HS-27A (cell line): Measurements from ENCODE around the gene ITGA5.

Source experiments
- DNase-seq: peaks from one replicate; pipeline ENCODE4 v3.0.0-alpha.2; 2012; ENCODE audit warnings: low read depth, missing footprints

Gene ITGA5

DNA sequence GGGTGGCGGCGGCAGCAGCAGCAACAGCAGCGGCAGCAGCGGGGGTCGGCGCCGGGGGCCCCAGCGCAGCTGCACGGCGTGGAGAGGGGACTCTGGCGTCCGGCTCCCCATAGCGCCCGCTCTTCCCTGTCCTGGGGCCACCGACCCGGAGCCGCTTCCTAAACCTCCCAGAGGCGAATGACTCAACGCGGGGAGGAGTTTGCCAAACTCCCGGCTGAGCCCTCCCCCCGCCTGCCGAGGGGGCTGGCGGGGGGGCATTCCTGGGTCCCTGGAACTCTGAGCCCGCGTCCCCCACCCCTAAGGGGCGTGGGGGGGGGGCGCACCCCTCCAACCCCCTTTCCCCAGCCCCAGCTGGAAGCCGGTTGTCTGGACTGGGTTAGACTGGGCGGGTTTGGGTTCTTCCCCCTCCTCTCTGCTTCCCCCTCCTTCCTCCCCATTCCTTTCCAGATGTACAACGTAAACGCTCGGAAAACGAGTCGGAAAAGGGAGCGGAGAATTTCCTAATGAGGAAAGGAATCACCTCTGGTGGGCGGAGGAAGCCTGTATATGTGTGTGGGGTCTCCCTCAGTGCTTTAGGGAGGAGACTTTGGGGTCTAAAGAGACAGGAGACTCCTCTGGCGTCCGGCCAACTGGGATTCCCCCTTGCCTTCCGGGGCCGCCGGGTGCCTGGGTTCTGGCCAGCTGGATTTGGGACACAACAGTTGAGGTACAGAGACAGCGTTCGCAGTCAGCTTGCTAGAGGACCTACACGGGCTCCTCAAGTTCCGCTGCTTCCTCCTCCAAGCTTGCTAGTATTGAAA is at the start of gene ITGA5:
ITGA5 (minus strand) TSS at position 179 of the 800 bp plus-strand sequence; CDS start at position 111, 68 bp downstream.
- DNase-seq = no peak

DNA sequence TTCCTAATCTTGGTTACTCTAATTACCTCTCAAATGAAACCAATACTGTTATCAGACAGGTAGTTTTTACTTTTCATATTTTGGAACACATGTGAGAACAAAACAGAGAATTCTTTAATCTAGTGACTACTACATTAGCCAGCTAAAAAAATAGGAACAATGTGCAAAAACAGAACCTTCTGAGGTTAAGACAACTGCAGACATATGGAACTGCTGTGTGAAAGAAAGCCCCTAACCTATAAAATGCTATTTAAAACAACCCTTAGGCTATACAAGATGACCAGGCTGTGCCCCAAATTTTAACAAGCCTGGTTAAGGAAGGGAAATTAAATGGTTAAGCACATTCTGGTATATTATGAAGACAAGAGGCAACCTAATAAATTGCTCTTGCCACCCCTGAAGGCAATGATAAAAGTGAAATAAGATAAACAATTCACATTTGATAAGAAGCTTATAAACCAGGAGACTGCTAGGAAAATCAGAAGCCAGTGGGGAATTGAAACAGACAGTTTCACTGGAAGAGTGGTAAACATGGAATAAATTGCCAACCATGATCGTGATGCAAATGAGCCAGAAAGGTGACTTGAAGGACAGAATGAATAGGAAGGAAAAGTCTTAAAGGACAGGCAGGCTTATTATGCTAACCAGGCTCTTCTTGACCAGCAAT is 46.9 kb upstream of the ITGA5 start:
- DNase-seq = no peak

DNA sequence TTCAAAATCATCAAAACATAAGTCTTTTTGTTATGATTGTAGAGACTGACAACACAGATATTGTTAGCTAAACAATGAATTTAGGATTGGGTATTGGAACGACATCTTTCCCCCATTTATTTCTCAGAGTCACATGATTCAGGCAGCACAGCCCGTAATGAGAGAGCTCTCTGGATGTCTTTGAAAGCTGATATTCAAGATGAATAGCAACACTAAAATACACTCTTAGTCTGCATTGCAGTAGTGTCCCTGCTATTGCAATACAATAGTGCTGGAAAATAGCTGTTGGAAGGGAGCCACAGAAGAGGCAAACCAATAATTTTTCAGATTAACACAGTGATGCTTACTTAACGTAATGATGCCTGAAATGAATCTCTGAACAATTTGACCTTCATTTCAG is 44.4 kb upstream of the ITGA5 start:
- DNase-seq = no peak

DNA sequence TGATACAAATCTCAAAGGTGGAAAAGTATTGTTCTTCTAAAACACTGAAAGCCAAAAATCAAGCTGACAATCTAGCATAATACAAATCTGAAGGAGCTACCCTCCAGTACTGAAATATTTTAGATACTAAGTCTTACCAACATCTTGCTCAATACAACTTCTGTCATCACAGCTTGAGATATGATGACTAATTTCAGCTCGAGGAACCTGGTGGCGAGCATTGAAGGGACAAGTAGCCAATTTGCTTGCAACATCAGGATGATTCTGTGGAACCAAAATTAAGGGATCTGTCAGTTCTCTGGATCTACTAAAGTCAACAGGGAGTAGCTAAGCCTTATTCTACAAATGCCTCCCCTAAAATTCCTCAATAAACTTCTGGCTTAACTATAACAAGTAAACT is 44.0 kb upstream of the ITGA5 start:
- no peak for DNase-seq

DNA sequence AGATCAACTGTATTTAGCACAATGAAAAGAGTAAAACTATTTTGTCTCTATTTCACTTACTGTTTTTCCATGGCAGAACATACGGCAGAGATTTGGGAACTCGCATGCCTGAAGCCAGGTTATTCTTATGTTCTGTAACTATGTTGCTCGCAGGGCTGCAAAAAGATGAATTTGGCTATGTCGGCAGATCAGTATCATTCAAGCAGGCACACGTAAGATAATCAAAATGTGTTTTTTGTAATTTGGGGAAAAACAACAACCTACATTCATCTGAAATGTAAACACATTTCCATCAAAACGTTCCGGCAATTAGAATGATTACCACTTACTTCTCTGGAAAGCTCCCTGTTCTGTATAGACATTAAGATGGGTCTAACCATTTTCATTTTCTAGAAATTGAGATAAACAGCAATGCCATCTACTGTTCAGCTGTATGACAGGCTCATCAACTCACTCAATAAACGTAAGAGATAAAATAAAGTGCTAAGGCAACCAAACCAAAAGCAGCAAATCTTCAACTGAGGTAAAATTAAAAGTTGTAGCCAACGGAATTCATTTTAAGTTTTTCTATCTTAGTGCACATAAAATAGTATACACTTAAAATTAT is 41.4 kb upstream of the ITGA5 start:
- no peak for DNase-seq

DNA sequence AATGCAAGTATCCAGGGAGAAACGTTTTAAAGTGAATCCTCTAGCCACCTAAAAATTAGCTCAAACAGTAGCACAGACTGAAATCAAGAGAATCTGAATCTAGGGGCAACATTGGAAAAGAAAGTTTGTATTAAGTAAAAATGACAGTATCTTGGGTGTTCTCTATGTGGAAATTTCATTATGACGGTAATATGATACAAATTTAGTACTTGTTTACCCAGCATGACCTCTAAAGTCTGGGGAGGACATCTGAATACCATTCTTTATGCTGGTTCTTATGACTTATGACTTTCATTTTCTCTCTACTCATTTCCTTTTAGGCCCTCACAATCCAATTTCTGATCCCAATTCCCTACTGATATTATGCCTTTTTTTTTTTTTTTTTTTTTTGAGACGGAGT is 40.3 kb upstream of the ITGA5 start:
- DNase-seq = no peak

DNA sequence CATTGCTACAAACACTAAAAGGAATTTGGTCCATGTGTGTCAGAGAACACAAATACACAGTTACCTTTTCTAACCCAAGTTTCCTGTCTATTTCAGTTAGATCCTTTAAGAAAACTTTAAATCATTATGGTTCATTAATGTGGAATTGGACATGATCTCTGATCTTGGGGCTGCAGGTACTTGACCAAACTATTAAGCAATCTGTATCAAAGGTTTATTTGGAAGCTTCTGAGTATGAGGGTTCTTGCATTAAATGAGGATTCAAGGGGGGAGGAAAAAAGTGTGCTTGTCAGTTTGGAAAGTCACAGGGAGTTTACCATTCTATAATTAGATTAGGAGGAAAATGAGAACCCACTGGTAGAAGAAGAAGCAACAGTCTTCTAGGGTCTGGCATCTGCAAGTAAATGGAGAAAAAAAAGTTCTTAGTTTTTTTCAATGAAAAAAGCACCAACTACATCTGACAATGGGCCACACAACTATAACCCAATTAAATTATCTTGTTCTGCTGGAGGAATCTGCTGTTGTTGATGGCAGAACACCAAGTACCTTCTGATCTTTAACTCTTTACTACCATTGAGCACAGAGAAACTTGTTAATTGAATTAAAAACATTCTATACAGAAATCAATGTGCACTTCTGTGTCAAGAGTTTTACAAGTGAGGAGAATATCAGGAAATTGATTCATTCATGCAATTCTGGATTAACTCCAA is 36.8 kb upstream of the ITGA5 start:
- DNase-seq = no peak

DNA sequence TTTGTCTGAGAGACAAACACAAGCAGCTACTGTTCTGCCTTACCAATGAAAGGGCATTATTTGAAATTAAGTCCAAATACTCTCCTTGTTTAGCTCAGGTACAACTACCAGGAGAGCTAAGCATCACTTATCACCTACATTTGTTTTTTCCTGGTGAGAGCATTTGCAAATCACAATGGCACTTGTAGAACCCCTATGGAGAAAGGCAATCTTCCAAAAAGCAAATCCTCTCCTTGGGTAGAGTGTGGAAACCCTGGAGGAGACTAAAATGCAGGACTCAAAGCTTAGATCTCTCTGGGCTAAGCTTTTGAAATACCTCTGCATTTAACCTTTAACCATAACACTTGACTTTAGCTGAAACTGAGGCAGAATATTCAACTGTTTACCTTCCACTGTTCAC is 33.6 kb upstream of the ITGA5 start:
- no peak for DNase-seq

DNA sequence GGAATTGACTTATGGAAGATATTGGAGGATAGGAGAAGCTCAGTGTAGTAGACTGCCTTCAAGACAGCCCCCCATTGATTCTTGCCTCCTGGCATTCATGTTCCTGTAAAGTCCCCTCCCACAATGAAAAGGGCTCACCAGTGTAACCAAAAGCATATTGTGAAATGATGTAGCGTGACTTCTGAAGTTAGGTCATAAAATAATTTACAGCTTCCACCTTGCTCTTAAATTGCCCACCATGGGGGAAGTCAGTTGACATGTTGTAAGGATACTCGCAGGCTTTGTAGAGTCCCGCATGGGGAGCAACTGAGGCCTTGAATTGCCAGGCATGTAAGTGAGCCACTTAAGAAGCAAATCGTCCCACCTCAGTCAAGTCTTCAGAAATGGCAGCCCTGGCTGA is 29.3 kb upstream of the ITGA5 start:
- DNase-seq = no peak

DNA sequence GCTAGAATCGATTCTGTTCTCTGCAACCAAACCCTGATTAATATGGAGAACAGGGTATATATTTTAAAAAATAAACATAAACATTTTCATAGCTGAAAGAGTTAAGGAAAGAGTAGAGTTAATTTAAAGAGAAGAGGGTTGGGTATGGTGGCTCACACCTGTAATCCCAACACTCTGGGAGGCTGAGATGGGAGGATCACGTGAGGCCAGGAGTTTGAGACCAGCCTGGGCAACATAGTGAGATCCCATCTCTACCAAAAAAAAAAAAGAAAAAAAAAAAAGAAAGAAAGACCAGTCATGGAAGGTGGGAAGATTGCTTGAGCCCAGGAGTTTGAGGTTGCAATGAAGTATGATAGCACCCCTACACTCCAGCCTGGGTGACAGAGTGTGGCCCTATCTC is 28.9 kb upstream of the ITGA5 start:
- DNase-seq = no peak

DNA sequence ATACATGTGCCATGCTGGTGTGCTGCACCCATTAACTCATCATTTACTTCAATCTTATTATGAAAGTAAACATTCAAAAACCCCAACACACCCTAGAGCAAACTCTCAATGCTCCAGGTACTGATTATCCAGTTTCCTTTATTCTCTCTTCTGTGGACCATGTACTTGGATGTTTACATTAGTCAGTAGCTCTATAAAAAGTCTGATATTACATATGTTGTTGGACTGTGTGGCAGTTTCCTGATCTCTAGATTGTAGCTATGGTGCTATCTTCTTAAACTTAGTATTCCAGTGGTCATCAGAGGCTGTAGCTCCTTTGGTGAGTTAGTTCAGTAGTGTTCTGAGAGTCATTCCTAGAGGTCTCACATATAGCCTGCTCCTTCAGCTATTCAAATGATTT is 25.1 kb upstream of the ITGA5 start:
- no peak for DNase-seq

DNA sequence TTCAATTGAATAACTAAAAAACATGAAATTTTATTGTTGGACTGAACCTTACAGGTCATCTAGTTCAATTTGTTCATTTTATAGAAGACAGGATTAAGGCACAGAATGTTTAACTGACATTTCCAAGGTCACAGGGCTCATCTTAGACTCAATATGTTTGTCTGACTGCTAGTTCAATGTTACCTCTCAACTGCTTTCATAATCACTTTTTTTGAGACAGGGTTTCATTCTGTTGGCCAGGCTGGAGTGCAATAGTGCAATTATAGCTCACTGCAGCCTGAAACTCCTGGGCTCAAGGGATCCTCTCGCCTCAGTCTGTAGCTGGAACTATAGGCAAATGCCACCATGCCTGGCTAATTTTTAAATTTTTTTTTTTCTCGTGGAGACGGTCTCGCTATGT is 24.4 kb upstream of the ITGA5 start:
- DNase-seq = no peak

DNA sequence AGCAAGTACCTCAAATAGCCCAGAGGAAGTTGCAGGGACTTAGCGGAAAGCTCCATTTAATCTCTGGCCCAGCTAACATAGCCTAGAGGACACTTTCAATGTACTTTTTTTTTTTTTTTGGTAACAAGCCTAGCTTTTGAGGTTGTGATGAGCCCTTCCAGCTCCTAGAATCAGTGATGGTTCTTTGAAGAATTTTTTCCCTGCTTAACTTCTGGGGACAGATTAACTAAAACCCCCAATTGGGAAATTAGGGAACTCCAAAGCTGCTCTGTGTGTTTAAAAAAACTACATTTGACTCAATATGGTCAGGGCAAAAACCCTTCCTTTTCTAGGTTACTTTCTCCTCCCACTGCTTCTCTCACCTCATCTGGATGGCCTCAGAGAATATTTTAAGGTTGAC is 23.9 kb upstream of the ITGA5 start:
- no peak for DNase-seq

DNA sequence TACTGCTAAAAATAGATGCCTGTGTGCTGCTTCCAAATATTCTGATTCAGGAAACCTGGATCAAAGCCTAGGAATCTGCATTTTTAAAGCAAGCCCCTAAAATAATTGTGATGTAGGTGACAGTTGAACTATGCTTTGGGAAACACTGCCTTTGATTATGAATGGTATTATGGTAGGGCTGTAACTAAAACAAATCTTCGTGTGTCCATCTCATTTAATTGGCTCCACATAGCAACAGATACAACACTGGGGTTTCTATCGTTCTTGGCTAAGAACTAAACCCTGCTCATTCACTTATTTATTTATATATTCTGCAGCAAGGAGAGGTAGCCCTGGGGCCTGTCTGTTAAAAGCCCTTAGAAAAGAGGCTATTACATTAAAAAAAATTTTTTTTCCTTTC is 23.0 kb upstream of the ITGA5 start:
- no peak for DNase-seq

DNA sequence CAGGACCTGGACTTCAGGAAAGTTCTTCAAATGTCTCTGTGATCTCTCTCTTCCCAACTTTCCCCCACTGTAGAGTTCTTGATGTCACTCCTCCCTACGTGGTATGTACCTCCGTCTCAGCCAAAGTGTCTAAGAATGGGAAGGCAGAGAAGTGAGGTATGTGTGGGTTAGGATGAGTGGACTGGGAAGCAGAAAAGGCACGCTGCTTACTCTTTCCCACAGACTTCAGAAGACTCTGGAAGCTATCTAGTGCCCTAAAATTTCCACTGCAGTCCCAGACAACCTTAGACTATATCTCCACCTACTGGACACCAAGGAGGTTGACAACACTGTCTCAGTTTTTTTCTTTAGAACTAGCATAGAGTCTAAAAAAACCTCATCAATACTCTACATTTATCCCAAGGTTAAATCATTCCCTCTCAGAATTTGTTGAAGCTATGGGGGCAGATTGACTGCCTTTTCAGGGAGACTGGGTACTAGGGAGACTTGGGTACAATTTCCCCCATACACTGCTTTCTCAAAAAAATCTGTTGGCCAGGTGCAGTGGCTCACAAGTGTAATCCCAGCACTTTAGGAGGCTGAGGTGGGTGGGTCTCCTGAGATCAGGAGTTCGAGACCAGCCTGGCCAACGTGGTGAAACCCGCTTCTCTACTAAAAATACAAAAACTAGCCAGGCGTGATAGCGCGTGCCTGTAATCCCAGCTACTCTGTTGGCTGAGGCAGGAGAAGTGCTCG is 20.6 kb upstream of the ITGA5 start:
- DNase-seq = no peak

DNA sequence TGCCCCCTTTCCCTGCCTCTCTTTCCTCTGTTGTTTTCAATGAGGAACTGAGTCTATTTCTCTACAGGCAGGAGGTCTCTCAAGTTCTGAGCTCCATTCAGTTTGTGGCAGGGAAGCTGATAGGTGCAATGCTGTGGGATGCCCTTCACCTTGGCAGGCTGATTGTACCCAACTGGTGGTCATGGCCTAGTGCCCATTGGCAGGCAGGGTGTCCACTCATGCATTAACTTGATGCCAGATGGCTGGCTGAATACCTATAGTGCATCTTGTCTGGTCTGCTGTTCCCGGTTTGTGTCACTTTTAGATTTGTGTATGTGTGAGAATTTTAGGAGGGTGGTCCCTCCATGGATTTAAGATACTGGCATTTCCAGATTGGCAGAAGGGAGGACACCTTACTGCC is 20.0 kb upstream of the ITGA5 start:
- no peak for DNase-seq

DNA sequence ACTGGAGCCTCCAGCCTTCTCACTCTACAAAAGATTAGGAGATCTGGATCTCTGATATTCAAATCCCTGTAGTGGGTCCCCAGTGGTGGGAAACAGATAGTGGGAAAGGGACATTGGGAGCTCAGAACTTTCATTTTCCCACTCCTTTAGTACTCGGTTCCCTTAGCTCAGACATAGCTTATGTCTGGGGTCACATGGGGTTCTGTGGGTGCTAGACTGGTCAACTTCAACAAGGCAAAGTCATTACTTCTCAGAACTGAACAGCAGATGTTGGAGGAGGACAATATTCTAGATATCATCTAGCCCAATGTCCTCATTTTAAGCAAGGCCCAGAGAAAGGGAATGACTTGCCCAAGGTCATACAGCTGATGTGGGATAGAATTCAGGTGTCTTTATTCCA is 19.5 kb upstream of the ITGA5 start:
- no peak for DNase-seq

DNA sequence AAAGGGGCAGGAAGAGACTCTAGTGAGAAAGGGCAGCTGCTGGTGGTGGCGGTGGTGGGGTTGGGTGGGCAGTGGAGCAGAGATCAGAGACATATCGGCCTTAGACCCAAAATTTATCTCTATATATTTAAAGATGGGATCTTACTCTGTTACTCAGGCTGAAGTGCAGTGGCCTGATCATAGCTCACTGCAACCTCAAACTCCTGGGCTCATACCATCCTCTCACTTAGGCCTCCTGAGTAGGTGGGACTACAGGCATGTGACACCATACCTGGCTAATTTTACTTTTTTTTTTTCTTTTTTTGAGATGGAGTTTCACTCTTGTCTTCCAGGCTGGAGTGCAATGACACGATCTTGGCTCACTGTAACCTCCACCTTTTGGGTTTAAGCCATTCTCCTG is 18.6 kb upstream of the ITGA5 start:
- DNase-seq = no peak

DNA sequence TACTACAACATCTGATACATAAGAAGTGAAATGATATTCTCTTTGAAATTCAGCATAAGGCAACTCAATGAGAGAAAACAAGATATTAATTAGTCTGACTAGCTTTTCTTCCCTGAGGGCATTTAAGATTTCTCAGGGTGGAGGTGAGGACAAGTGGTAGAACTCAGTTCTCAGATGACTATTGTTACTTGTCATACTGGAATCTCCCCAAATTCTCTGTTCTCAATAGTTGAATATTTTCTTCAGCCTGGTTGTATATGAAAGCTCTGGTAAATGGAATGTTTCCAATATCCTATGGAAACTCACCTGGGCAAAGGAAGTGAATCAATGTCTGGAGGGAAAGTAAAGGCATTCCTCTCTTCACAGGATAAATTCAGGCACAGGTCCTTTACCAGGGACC is 18.2 kb upstream of the ITGA5 start:
- no peak for DNase-seq

DNA sequence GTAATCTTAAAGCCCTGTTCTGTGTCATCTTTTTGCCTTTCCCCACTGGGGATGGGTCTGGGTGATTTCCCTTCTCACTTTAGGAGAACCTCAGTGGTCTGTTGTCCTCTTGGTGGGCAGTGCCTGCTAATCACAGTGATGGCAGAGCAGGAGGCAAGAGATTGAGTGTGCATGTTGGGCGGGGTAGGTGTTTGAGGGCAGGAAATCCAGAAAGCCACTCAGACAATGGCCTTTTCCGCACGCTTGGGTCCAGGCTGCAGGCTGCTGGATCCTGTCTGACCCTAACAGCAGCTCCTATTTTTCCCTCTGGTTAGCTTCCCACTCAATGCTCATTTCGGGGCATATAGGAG is 13.7 kb upstream of the ITGA5 start:
- DNase-seq = no peak

DNA sequence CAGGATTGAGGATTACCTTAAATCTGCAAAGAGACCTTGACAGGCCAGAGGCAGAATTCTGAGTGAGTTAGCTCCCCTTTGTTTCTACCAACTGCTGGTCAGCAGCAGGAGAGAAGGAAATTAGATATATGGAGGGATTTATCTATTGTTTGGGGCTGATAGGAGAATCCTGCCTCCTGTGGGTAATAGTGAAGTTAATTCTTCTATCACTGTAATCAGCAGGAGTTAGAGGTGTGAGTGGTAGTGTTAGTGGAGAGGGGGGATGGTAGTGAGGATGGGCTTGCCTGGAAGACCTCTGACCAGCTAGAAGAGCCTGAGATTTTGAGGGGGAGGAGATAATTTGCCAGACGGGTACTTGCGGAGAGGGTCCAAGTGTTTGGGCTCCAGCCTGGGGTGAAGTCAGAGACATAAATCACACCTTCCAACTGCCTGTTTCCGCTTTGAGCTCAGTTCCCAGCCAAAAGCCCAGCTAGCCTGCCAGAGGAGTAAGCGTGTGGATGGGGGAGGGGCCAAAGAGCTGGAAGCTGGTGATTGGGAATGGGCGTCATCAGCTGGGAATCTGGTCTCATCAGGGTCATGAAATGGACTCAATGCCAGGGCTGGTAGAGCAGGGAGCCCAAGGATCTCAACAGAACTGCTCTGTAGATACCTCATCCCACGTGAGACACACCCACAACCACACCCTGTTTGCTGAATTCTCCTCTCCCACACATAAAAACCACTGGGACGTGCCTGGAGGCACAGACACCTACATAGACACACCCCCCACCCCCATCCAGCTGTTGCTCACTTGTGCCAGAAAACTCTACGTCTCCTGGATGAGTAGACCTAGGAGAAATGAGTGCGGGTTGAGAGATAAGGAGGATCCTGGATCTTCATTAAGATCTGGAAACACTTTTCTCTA is 13.1 kb upstream of the ITGA5 start:
- DNase-seq = no peak
